Transverse colon (tissue), 4 donors: ENCODE data around the gene APOA1. TPM values are rescaled to one million over a fixed set of nuclear protein-coding genes. Genes with fewer than 3 reads are reported as not detected.

Experiments
- DNase-seq: peaks from one replicate; pipeline ENCODE4 v3.0.0-alpha.2; 2019
- H3K27ac ChIP-seq, 4 donors: fragments of 200-600 bp; sonication (generic); 2 replicates each; pipeline ENCODE4 v1.5.1; 2016 to 2018; ENCODE audit warnings: inconsistent platforms in 4 of 4
- H3K27me3 ChIP-seq: fragments of 200-600 bp; sonication (generic); 2 replicates; pipeline ENCODE4 v1.5.1; 2017; ENCODE audit warnings: inconsistent platforms
- H3K36me3 ChIP-seq, 4 donors: fragments of 200-600 bp; sonication (generic); 2 replicates each; pipeline ENCODE4 v1.5.1; 2017 to 2019; ENCODE audit warnings: inconsistent platforms in 4 of 4
- H3K4me1 ChIP-seq, 4 donors: fragments of 200-600 bp; sonication (generic); 2 replicates each; pipeline ENCODE4 v1.5.1; 2017 to 2020; ENCODE audit warnings: inconsistent platforms in 4 of 4
- H3K4me3 ChIP-seq, 4 donors: fragments of 200-600 bp; sonication (generic); 1 replicate in 1 of 4; 2 replicates in 3 of 4; pipeline versions ENCODE4 v1.5.1 to v1.6.1; 2017 to 2019; ENCODE audit warnings: inconsistent platforms in 4 of 4
- H3K9me3 ChIP-seq, 2 donors: fragments of 200-600 bp; sonication (generic); 2 replicates each; pipeline ENCODE4 v1.5.1; 2017 to 2019; ENCODE audit warnings: inconsistent platforms in 2 of 2
- CTCF ChIP-seq, 5 experiments: fragments of 200-600 bp in 3 of 5; fragments of 450-650 bp in 2 of 5; sonication (generic) in 3 of 5; IDR thresholded peaks; 1 replicate in 2 of 5; 2 replicates in 3 of 5; pipeline ENCODE4 v1.5.1; 2016 to 2017; ENCODE audit warnings: antibody characterized with exemption in 5 of 5, inconsistent platforms in 3 of 5, mild to moderate bottlenecking in 2 of 5, moderate library complexity in 1 of 5
- EP300 ChIP-seq: sonication (generic); formaldehyde crosslinking; IDR thresholded peaks from one replicate; pipeline ENCODE4 v1.6.1; 2017; ENCODE audit warnings: antibody characterized with exemption, low read depth
- POLR2A ChIP-seq: fragments of 450-650 bp; IDR thresholded peaks from one replicate; pipeline ENCODE4 v1.6.1; 2016; ENCODE audit warnings: antibody characterized with exemption, mild to moderate bottlenecking, moderate library complexity
- POLR2AphosphoS5 ChIP-seq, 3 donors: sonication (generic); formaldehyde crosslinking; IDR thresholded peaks; one replicate each; pipeline ENCODE4 v1.6.1; 2016; ENCODE audit warnings: antibody characterized with exemption in 3 of 3
- WGBS, 2 donors: methylation state at CpG; one replicate each; pipeline ENCODE4 v1.1.5; 2018; ENCODE audit warnings: low coverage in 1 of 2; 5-methylcytosine and 5-hydroxymethylcytosine counted together
- in situ Hi-C, 4 donors: fragments of 200-750 bp; cut with MboI; loops; one replicate each; pipeline versions ENCODE4 v1.15.0 to v1.15.1; 2017; ENCODE audit warnings: low sequenced_read_pairs in 3 of 4, low pct_ligation_motif_present in 1 of 4, low pct_unique_long_range_greater_than_20kb in 1 of 4
- intact Hi-C: fragments of 100-400 bp; cut with DNase I; formaldehyde crosslinking; loops from one replicate; pipeline ENCODE4 v1.15.1; 2023; ENCODE audit warnings: low total_unique reads
- total RNA-seq, 4 donors: library from RNA; depleted of rRNA; stranded (reverse); fragments of >200 nt; gene quantifications; one replicate each; pipeline ENCODE4 v1.1.0, GENCODE V29; 2016

The APOA1 gene
- total RNA-seq, 4 donors from 2014 or later = 169 TPM; not detected in 3

- Histone ChIP-seq H3K9me3 (no peaks in the 10 kb centered on the region), H3K36me3 (no peaks in the 10 kb centered on the region), H3K27ac (no peak overlapping the region), H3K4me3 (no peak overlapping the region), H3K27me3 (no peaks in the 10 kb centered on the region), H3K4me1 (no peaks in the 10 kb centered on the region)
- DNase-seq = no peak
- in situ Hi-C loops (loop anchor here (10.0 to 25.0 kb wide), 2 partner anchors 307 to 314 kb away; no protein-coding TSS in a partner anchor), intact Hi-C loops (no loop called here)
- WGBS, 2 donors = 65 to 74% methylated on average over 4 to 5 of the region's 5 CpGs
- TF ChIP-seq POLR2AphosphoS5 (IDR thresholded peaks at IDR 0.05) (no peak), CTCF (IDR thresholded peaks at IDR 0.05) (no peak), EP300 (no peak), POLR2A (no peak)
Measured at GRCh38 chr11:116797816-116798215, 39.6 kb downstream of the APOA1 start.

GRCh38 chr11:116796548-116796947 is 40.9 kb downstream of the APOA1 start:
- 80 to 88% methylated on average over 1 of the region's 1 CpG for WGBS, 2 donors
- in situ Hi-C loops (loop anchor here (10.0 to 25.0 kb wide), 2 partner anchors 308 to 316 kb away; no protein-coding TSS in a partner anchor), intact Hi-C loops (no loop called here)
- H3K27ac ChIP-seq = no peak overlapping the region
- no peak for DNase-seq
- no peak overlapping the region for H3K4me3 ChIP-seq
- no peaks in the 10 kb centered on the region for H3K27me3 ChIP-seq
- H3K36me3 ChIP-seq = no peaks in the 10 kb centered on the region
- TF ChIP-seq CTCF (IDR thresholded peaks at IDR 0.05) = no peak
- no peak for TF ChIP-seq POLR2AphosphoS5 (IDR thresholded peaks at IDR 0.05)
- TF ChIP-seq POLR2A = no peak
- no peak for TF ChIP-seq EP300
- H3K9me3 ChIP-seq = no peaks in the 10 kb centered on the region
- H3K4me1 ChIP-seq = peaks cover 0 to 2% (median 1%) of the 10 kb centered on the region in 4 donors

GRCh38 chr11:116794851-116795250 is 42.6 kb downstream of the APOA1 start:
- intact Hi-C loops = loop anchor here (5.0 kb wide), 1 partner anchor 37 kb away; no protein-coding TSS in a partner anchor
- Histone ChIP-seq H3K4me3 (no peak overlapping the region), H3K27ac (no peak overlapping the region), H3K9me3 (no peaks in the 10 kb centered on the region), H3K36me3 (no peaks in the 10 kb centered on the region), H3K27me3 (no peaks in the 10 kb centered on the region), H3K4me1 (peaks cover 0 to 8% (median 8%) of the 10 kb centered on the region in 4 donors)
- 79 to 92% methylated on average over 2 of the region's 2 CpGs for WGBS, 2 donors
- DNase-seq = no peak
- in situ Hi-C loops = loop anchor here (10.0 to 25.0 kb wide), 2 partner anchors 310 to 317 kb away; no protein-coding TSS in a partner anchor
- no peak for TF ChIP-seq EP300
- no peak for TF ChIP-seq CTCF (IDR thresholded peaks at IDR 0.05)
- no peak for TF ChIP-seq POLR2AphosphoS5 (IDR thresholded peaks at IDR 0.05)
- no peak for TF ChIP-seq POLR2A

- DNase-seq = no peak
- intact Hi-C loops (loop anchor here (5.0 kb wide), 1 partner anchor 39 kb away; no protein-coding TSS in a partner anchor), in situ Hi-C loops (loop anchor here (10.0 to 25.0 kb wide), 2 partner anchors 311 to 319 kb away; no protein-coding TSS in a partner anchor)
- H3K4me1 ChIP-seq = peaks cover 0 to 10% (median 9%) of the 10 kb centered on the region in 4 donors
- WGBS, 2 donors = 95 to 100% methylated on average over 1 of the region's 1 CpG
- no peak overlapping the region for H3K27ac ChIP-seq
- H3K9me3 ChIP-seq = no peaks in the 10 kb centered on the region
- TF ChIP-seq POLR2AphosphoS5 (IDR thresholded peaks at IDR 0.05) (no peak), POLR2A (no peak), EP300 (no peak), CTCF (IDR thresholded peaks at IDR 0.05) (no peak)
- H3K27me3 ChIP-seq = no peaks in the 10 kb centered on the region
- H3K36me3 ChIP-seq = no peaks in the 10 kb centered on the region
- no peak overlapping the region for H3K4me3 ChIP-seq
Measured at GRCh38 chr11:116793772-116794097, 43.7 kb downstream of the APOA1 start.
